Erythroblast (primary cell): ENCODE results near the gene PYDC2.

Experiments used
- GATA1 ChIP-seq: IDR thresholded peaks from 2 replicates; pipeline ENCODE4 v1.6.1; 2011; ENCODE audit warnings: low read depth, mild to moderate bottlenecking, control low read depth, low read length, moderate library complexity
- POLR2A ChIP-seq: IDR thresholded peaks from 2 replicates; pipeline ENCODE4 v1.6.1; 2011; ENCODE audit warnings: mild to moderate bottlenecking, low read length

- TF ChIP-seq POLR2A (no peak), GATA1 (no peak)
These were observed 23.5 kb downstream of the PYDC2 start for GRCh38 chr3:191484461-191484860.
